ENCODE measurements around the gene NEDD9.

GRCh38 chr6:11196511-11197174, 35.8 kb downstream of the NEDD9 start:
- TF ChIP-seq ZNF10 (CRISPR knock-in tag; IDR thresholded peaks at IDR 0.05; ENCODE audit: borderline replicate concordance, low read depth) (no peak), JUN (CRISPR knock-in tag; IDR thresholded peaks at IDR 0.05) (no peak)

Data from HepG2 (cell line).